Measurements from ENCODE around the gene TRABD.

The TRABD gene

DNA sequence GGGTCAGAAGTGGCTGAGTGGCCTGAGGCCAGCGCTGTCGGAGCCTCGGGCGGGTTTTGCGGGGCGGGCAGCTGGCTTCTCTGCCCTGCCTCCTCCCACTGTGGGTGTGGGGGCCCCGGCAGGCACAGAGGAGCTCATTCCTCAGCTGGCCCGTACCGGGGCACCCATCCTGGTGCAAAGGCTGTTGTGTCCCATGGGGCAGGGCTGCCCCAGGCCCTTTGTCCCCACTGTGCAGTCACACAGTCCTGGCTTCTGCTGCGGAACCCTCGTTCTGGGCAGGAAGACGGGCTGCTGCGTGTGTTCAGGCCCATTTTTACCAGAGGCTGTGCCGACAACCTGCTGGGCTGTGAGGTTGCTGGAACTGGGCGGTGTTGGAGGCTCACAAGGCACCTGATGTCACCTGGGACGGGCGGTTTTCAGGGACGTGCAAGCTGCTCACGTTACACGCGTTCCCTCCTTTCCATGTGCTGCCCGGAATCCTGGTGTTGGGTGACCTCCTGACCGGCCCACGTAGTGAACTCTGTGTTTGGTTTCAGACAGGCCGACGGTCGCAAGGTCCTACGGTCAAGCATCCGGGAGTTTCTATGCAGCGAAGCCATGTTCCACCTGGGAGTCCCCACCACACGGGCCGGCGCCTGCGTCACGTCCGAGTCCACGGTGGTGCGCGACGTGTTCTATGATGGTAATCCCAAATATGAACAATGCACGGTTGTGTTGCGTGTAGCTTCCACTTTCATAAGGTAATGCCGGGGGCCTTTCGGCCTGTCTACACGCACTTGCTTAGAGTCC lies 20.3 kb downstream of the TRABD start:
- no peak for DNase-seq

DNA sequence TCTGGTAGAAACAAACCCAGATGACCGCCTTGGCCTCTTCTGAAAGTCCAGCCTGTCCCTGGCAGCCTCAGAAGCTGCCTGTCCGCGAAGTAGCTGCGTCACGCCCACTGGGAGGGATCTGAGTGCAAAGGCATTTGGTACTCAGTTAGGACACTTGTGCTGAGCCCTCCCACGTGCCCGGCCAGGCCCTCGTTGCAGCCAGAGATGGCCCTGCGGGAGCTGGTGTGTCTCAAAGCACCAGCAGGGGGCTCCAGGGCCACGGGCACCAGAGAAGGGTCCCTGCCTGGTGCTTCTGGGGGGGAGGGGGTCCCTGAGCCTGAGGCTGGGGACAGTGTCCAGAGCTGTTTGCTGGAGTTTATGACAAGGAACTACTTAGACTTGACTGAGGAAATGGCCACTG lies 20.9 kb downstream of the TRABD start:
- DNase-seq = no peak

DNA sequence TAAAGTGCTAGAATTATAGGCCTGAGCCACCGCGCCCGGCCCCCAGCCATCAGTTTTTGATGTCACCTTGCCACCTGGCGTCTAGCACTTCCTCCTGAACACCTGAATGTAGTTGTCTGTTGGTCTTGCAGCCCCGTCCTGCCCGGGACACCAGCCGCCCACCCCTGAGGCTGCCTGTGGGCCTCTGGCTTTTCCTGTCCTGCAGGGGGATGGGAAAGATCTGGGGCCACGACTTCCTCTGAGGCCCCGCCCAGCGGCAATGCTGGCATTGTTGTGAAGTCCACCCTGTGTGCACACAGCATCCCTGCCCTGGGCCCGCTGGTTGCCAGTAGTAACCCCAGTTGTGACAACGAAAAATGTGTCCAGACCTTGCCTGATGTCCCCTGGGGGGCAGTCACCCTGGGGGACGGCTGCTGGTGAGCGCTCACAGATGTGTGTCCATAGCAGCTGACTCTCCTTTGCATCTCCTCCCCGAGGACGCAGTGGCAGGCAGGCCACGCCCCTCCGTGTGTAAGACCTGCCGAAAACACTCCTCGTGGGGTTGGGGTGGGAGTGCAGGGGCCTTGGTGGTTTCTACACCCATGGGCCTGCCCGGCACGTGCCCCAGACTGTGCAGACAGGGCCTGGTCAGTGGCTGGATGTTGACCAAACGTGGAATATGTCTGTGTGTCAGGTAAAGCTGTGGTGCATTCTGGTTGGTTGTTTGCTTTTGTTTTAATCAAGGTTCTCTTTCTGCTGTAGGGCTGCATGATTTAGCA lies 21.8 kb downstream of the TRABD start:
- DNase-seq = no peak

DNA sequence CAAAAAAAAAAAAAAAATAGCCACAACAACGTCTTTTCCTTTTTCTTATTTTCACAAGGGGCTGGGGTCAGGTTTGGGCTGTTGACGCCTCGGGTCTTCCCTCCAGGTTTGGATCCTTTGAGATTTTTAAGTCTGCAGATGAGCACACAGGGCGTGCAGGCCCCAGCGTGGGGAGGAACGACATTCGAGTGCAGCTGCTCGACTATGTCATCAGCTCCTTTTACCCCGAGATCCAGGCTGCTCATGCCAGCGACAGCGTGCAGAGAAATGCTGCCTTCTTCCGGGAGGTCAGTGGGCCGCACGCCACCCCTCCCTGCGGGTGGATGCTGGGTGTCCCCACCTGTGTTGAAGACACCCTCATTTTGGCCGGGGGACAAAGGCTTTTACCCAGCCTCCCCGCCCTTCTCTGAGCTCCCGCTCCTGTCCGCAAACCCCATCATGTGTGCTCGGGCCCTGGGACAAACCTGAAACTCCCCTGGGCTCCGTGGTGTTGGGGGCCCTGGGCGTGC lies 22.8 kb downstream of the TRABD start:
- DNase-seq = no peak

DNA sequence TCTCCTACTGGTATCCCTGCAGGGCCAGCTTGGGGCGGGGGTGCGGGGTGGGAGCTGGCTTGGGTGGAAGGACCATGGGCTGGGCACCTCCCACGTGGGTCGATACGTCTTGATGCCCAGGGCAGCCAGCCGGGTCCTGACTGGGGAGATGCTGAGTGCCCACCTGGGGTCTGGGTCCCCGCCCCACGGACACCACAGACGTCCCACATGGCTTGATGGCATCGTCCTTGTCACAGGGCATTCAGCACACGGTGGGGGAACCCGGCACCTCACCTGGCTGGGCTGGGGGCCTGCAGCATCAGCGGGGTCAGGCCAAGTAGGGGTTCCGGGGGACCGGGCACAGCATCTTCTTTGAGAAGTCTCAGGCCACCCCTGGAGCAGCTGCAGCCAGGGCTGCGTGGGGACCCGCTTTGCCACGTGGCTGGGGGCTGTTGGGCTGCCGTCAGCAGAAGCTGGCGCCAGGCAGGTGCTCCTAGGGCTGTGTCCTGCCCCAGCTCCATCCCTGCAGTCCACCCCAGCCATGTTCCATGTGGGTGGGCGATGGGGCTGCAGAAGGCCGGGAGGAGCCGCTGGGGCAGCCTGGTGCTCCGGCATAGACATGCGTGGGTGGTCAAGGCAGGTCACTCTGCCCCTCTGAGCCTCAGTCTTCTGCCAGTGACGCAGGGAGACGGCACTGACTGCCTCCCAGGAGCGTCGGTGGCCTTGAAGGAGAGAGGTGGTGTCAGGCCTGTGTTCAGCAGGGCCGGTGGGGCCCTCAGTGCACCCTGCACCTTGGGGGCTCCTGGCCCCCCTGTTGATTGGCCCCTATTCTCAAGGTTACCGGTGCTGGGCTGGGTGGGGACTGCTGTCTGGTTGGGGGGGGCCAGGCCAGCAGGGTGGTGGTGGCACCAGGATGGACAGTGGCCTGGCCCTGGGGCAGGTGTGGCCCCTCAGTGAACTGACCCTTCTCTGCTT lies 23.5 kb downstream of the TRABD start:
- no peak for DNase-seq

DNA sequence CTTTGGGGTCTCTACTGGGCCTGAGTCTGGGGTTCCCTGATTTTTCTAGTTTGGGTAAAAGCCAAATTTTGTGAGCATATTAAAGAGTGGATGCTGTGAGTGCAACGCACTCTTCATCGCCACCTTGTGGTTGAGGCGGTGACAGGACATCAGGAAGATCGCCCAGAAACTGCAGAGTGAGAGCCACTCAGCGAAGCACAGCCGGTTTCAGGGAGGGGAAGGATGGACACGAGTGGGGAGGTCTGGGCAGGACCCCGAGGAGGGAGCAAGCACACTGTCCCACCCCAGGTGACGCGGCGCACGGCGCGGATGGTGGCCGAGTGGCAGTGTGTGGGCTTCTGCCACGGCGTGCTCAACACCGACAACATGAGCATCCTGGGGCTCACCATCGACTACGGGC lies 24.2 kb downstream of the TRABD start:
- DNase-seq = no peak

DNA sequence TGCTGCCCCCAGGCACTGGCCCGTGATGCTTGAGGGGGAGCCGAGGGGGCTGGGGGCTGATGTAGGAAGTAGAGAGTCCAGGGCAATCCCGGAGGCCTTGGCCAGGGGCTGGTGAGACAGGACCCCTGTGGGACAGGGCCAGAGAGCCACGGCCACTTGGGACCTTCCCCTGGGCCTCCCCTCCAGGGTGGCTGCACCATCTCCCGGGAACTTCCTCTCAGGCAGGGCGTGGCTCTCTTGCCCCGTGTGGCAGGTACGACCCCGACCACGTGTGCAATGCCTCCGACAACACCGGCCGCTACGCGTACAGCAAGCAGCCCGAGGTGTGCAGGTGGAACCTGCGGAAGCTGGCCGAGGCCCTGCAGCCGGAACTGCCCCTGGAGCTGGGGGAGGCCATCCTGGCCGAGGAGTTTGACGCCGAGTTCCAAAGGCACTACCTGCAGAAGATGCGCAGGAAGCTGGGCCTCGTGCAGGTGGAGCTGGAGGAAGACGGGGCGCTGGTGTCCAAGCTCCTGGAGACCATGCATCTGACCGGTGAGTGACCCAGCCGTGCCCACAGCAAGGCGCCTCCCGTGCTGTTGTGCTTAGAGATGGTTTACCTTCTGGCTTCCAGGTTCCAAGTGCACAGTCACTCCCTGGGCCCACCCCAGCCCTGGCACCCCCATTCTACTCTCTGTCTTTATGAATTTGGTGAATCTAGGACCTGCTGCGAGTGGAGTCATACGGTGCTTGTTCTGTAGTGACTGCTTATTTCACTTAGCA lies 24.8 kb downstream of the TRABD start:
- no peak for DNase-seq

DNA sequence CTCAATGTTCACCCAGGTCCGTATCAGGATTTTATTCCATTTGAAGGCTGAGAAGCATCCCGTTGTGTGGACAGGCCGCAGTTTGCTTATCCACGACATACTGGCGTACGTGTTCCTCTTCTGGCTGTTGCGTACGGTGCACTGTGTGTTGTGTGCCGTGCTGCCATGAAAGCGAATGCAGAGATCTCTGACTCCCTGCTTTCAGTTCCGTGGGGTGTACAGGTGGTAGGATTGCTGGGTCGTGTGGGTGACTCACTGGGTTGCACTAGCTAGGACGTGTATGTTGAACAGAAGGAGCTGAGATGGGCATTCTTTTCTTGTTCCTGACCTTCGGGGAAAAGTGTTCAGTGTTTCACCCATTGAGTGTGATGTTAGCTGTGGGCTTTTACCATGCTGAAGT lies 25.4 kb downstream of the TRABD start:
- no peak for DNase-seq

DNA sequence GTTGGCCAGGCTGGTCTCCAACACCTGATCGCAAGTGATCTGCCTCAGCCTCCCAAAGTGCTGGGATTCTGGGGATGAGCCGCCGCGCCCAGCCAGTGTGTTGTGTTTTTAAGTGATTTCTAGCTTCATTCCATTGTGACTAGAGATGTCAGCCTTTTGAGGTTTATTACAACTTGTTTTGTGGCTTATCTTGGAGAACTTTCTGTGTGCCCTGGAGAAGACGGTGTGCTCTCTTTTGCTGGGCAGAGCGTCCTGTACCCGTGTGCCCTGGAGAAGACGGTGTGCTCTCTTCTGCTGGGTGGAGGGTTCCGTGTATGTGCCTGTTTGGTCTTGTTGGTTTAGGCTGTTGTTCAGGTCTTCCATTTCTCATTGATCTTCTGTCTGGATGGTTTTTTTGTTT lies 27.6 kb downstream of the TRABD start:
- no peak for DNase-seq

DNA sequence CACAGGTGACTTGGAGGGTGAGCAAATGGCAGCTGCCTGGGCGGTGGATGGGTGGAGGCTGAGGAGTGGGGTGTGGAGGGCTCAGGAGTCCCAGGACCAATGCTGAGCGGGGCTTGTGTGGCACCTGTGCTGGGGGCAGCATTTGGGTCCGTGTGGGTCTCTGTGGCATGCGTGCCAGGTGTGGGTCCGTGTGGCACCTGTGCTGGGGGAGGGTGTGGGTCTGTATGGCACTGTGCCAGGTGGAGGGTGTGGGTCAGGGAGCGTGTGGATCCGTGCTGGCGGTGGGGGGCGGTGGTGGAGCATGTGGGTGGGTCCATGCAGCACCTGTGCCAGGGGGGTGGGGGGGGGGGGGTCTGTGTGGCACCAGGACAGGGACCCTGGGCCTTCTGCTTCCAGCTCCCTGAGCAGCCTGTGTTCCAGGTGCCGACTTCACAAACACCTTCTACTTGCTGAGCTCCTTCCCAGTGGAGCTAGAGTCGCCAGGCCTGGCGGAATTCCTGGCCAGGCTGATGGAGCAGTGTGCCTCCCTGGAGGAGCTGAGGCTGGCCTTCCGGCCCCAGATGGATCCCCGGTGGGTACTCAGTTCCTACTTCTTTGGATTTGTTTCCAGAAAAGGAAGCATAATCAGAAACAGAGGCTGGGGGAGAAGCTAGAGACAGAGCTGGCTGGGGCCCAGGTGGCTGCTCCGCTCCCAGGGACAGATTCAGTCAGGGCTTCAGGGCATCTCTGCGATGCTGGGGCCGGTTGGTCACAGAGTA lies 29.8 kb downstream of the TRABD start:
- DNase-seq = no peak

DNA sequence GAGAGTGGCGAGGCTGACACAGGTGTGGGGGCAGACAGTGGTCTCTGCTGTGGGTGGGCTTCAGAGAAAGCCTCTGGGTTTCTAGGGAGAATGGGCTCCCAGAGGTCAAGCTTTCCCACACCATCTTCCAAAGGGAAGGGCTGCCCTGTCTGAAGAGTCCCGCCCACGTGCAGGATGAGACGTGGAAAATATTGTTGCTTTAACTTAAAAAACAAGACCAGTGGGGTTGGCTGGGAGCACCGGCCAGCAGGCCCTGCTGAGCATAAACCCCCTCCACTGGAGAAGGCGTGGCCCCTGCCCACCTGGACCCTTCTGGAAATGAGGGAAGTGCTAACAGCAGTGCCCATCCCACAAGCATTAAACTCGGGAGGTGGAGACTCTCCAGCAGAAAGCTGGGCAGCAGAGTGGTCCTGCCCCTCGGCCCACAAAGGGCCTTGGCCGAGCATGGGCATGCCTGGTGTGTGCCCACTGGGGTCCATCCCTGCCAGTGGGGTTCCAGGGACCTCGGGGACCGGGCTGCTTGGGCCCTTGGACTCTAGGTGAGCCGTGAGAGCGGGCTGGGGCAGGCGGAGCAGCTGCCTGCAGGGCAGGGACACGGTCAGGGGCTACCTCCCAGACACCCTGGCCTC lies 30.5 kb downstream of the TRABD start:
- no peak for DNase-seq

DNA sequence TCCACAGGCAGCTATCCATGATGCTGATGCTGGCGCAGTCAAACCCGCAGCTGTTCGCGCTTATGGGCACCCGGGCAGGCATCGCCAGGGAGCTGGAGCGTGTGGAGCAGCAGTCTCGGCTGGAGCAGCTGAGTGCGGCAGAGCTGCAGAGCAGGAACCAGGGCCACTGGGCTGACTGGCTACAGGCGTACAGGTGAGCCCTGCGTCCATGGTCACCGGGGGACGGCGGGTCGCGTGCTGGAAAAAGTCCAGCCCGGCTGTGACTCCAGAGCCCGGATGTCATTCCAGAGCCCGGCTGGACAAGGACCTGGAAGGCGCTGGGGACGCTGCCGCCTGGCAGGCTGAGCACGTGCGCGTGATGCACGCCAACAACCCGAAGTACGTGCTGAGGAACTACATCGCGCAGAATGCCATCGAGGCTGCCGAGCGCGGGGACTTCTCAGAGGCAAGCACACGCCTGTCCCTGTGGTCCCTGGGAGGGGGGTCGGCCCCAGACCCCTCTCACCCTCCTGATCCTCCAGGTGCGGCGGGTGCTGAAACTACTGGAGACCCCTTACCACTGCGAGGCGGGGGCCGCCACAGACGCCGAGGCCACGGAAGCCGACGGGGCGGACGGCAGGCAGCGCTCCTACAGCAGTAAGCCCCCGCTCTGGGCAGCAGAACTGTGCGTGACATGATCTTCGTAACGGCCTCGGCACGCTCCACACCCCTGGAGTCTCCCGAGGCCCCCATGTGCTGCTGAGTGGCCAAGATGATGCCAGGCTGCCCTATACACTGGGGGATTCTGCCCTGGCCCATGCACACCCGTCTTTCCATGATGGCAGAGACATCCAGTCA lies 31.2 kb downstream of the TRABD start:
- no peak for DNase-seq

DNA sequence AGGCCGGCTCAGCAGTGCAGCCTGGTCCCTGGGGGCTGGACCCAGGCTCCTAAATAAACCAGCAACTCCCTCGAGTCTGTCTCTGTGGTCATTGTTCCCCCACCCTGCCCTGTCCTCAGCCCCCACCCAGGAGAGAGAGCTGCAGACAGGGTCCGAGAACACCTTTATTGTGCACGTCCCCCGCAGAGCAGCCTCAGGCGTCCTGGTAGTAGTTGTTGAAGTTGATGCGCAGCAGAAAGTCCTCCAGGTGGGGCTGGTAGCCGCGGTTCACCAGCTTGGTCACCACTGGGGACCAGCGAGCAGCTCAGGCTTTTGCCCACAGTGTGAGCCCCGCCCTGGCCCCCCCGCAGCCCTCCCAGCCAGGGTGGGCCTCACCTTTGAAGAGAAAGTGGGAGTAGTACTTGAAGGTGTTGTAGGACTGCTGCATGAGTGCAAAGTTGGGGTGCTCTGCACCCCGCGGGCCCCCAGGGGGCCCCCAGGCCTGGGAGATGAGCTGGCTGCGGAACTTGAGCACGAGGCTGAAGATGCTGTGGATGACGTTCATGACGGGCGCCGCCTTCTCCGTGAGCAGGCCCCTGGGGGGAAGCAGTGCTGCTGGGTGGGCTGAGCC lies 31.9 kb downstream of the TRABD start:
- no peak for DNase-seq

DNA sequence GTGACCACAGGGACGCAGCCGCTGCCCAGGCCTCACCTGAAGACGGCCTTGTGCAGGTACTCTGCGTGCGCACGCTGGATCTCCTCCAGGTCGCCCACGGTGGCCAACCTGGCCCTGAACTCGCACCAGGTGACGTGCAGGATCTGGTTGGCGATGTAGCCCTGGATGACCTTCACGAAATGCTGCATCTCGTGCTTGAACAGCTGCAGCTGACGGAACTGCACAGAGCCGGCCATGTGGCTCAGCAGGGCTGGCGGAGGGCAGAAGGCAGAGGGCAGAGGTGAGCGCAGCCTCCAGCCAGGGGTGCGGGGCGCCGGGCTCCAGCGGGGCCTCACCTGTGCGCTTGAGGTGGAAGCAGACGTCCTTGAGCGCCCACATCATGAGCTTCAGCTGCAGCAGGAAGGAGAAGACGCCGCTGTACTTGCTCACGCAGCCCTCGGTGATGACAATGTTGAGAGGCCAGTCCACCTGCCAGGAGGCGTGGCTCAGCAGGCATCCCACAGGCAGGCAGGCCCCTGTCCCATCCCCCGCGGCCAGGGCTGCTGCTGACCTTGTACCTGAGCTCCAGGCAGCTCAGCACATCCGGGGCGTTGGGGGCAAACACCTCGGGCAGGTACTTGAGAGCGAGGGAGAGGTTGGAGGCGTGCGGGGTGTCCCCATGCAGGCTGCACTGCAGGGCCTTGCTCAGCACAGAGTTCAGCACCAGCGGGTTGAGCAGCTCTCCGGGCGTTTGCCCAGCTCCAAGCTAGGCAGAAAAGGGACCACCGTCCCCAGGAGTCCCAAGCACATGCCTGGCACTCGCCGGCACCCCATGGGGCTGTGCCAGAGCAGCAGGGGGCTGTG lies 32.7 kb downstream of the TRABD start:
- DNase-seq = no peak

DNA sequence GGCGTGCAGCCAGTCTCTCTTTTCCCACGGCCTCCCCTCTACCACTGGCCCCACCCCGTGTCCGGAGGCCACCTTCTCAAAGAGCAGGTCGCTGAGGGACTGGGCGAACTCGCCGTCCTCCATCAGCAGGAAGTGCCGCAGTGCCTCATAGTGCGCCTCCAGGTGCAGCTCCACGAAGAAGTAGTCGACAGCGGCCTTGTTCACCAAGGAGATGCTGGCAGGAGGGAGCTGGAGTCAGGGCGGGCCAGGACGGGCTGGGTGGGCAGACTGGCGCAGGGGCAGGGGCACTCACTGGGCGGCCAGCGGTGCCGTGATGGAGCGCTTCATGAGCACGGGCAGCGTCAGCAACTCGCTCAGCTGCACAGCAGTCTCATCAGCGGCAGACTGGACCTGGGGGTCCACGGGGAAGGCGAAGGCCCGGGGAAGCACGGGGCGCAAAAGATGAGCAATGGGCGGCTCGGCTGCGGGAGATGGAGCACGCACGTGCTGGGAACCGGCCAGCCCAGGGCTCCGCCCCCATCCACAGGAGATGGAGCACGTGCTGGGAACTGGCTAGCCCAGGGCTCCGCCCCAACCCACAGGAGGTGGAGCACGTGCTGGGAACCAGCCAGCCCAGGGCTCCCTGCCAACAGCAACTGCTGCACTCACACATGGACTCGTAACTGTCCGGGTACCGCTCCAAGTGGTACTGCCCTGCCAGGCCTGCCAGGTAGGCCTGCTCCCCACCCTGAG lies 33.4 kb downstream of the TRABD start:
- DNase-seq = no peak

DNA sequence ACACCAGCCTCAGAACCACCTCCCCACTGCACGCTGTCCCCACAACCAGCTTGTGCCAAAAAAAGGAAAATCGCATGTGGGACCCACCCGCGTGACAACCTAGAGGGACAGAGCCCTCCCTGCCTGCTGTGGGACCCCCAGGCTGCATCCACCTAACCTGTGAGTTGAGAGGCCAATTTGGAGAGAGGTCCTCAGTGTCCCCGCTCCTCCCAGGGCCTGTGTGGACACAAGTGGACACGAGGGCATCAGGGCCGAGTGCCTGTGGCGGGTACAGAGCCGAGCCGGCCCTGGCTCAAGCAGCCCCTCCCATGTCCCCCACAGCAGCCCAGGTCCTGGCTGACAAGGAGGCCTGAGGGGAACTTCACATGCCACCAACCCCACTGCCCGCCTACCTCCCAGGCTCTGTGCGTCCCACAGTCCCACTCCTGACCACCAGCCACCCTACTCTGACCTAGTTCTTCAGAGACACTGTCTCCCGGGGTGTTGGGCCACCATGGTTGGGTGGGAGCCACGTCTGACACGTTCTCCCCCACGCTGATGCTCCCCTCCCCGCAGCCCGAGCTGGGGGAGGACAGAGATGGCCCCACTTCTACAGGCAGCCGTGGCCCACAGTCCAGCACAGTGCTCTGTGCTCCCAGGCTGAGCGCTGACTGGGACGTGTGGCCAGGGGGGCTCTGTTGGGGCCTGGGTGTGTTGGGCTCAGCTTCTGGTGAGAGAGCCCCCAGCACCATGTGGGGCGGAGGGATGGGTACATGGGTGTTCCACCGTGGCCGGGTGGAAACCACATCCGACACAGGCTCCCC lies 34.3 kb downstream of the TRABD start:
- no peak for DNase-seq
